Astrocyte of the cerebellum (primary cell): ENCODE results near the gene AKR7A3.
"Not testable (repeated sequence)": the region's sequence is repeated elsewhere in the genome, so short reads cannot be mapped to it uniquely, and the experiment has no call there.

Source experiments
- DNase-seq: peaks from one replicate; pipeline ENCODE4 v3.0.0-alpha.2; 2011; ENCODE audit warnings: low read depth
- H3K4me3 ChIP-seq: 2 replicates; pipeline ENCODE4 v1.5.1; 2011; ENCODE audit warnings: mild to moderate bottlenecking, low read depth, low read length, moderate library complexity
- in situ Hi-C: cut with HindIII; loops from 2 replicates; pipeline ENCODE4 v1.10.0; 2017; ENCODE audit warnings: low sequenced_read_pairs
- TF ChIP-seq, protein P1 (sequence below): IDR thresholded peaks from 2 replicates; pipeline ENCODE4 v1.5.1; 2012; ENCODE audit warnings: low read length, low read depth, moderate library complexity, mild to moderate bottlenecking; ENCODE audit errors: missing control alignments

Gene AKR7A3

DNA sequence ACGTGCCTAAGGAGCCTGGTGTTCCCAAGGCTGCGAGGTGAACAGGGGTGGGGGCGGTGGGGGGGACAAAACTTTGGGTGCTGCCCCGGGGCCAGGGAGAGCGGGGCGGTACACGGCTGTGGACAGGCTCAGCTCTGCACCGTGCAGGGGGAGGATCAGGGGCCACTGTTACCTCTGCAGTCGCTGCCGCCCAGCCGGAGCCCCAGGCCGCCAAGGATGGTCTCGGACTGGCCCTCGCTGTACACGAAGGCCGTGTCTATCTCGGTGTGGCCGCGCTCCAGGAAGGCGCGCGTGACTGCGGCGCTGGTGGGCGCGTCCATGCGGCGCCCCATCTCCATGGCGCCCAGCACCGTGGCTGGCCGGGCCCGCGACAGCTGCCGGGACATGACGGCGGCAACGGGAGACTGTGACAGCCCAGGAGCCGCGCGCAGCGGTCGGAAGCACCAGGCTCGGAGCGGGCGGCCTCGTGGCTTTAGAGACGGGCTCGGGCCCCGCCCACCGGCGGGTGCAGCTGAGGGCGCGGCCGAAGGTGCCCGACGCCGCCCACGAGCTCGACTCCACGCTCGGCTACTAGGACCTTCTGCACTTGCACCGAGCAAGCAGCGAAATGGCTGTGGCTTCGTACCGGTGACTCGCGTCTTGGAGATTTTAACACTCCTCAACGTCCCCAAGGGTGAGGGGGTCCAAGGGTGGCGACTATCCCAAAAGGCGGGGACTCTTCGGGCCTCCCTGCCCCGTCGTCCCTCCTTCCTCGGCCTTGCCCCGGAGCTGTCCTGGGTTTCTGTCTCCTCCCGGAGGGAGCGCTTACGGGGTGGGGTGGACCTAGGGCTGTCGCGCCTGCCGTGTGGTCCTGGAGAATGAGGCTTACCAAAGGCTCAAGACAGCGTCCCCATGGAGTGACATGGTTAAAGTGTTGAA lies at the start of gene AKR7A3:
AKR7A3 (minus strand) TSS at position 447 of the 918 bp plus-strand sequence; CDS start at position 386, 61 bp downstream.
- DNase-seq, in situ Hi-C loops: not testable (repeated sequence)
- H3K4me3 ChIP-seq: peak within 1 kb of the TSS; percentile 37

DNA sequence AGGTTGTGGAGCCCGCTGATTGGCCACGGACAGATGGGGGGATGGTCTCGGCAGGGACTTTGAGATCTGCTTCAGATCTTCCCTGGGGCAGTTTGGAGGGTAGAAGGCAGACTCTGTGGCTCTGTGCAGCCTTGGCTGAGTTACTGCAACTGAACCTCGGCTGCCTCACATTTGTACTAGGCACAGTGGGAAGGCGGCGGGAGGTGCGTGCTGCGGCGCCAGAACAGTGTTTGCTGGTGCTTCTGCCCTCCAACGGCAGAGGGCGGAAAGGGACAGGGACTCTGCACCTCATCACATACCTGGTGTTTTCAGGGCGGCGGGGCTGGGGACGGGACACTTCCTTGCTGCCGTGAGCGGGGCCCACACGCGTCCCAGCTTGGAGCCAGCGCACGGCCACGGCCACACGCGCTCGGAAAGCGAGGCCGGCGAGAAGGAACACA lies 49.8 kb upstream of the AKR7A3 start:
- H3K4me3 ChIP-seq: no peak overlapping the region
- in situ Hi-C loops: no loop called here
- no peak for DNase-seq
- TF ChIP-seq, protein P1, sequence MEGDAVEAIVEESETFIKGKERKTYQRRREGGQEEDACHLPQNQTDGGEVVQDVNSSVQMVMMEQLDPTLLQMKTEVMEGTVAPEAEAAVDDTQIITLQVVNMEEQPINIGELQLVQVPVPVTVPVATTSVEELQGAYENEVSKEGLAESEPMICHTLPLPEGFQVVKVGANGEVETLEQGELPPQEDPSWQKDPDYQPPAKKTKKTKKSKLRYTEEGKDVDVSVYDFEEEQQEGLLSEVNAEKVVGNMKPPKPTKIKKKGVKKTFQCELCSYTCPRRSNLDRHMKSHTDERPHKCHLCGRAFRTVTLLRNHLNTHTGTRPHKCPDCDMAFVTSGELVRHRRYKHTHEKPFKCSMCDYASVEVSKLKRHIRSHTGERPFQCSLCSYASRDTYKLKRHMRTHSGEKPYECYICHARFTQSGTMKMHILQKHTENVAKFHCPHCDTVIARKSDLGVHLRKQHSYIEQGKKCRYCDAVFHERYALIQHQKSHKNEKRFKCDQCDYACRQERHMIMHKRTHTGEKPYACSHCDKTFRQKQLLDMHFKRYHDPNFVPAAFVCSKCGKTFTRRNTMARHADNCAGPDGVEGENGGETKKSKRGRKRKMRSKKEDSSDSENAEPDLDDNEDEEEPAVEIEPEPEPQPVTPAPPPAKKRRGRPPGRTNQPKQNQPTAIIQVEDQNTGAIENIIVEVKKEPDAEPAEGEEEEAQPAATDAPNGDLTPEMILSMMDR: peak; percentile 47

DNA sequence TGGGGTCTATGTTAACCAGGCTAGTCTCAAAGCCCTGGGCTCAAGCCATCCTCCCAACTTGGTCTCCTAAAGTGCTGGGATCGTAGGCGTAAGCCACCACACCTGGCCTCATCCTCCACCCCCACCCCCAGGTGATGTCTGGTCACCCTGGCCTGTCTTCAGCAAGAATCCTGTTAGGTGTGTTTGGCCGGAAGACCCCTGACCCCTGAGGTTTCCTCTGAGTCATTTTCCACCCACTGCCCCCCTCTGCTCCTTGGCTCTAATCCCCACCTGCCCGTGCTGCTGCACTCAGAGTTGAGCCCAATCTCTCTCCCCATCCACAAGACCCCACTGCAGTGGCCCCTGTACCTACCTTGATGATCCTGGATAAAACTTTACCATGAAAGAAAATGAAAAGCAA lies 48.7 kb upstream of the AKR7A3 start:
- TF ChIP-seq, protein P1: no peak
- in situ Hi-C loops: no loop called here
- H3K4me3 ChIP-seq: no peak overlapping the region
- no peak for DNase-seq

DNA sequence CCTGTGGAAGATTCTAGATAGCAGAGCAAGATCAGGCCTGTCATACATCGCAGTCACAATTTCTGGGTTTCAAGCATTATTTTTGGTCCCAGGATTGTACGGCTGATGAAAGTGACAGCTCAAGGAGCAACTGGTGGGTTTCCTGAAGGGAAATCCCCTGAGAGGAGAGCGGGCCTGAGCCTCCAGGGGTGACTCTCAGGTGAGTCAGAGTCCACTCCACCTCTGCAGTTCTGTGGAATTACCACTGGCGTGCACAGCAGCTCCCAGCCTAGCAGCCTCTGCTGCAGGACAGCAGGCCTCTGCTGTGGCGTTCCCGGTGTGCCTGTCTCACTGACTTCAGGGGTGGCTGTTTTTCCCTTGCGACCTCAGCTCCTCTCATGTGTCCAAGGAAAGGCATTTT lies 48.0 kb upstream of the AKR7A3 start:
- no peak overlapping the region for H3K4me3 ChIP-seq
- in situ Hi-C loops: no loop called here
- TF ChIP-seq, protein P1: no peak
- no peak for DNase-seq

DNA sequence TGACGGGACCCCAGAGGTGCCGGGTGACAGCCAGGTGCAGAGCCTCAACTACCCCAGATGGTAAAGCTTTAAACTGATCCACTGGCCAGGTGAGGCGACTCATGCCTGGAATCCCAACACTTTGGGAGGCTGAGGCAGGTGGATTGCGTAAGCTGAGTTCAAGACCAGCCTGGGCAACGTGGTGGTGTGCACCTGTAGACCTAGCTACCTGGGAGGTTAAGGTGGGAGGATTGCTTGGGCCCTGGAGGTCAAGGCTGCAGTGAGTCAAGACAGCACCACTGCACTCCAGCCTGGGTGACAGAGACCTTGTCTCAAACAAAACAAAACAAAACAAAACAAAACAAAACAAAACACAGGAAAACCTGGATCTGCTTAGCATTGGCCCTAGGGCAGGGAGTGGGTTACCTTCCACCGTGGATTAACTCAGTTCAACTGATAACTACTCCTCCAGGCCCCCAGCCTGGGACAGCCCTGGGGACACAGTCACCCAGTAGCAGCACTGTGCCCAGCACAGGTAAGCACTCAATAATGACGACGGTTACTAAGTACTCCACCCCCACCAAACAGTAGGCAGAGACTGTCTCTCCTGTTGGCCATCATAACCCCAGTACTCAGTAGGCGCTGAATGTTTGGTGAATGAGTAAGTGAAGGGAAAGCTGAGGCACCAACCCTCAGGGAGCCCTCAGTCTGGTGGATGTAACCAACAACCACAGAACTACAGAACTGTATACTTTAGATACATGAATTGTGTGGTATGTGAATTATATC lies 45.2 kb upstream of the AKR7A3 start:
- no peak for DNase-seq
- TF ChIP-seq, protein P1: no peak
- in situ Hi-C loops: no loop called here
- H3K4me3 ChIP-seq: no peak overlapping the region

DNA sequence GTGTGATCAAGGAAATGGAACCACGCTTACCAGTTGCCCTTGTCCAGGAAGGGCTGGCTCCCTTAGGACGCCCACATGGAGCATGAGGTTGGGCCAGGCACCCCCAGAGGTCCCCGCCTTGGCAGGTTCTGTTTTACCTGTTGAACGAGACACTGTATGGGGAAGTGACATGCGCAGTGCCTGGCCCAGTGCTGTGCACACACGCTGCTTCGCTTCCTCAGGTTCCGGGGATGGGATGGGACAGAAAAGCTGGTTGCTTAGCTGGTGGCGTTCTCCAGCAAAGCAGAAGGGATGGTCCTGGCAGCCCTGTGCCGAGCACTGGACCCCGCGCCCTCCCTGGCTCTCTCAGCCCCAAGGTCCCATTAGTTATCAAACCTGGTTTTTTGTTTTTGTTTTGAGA lies 44.3 kb upstream of the AKR7A3 start:
- TF ChIP-seq, protein P1: no peak
- in situ Hi-C loops: no loop called here
- DNase-seq: no peak

More for the DNA sequence above, 44.3 kb upstream of the AKR7A3 start:
- no peak overlapping the region for H3K4me3 ChIP-seq
